GM21390 (cell line): Measurements from ENCODE around the gene RAD51C.
"Not testable (repeated sequence)": the region's sequence is repeated elsewhere in the genome, so short reads cannot be mapped to it uniquely, and the experiment has no call there.

Experiments
- ATAC-seq: cut with Tn5 transposase; IDR thresholded peaks from one replicate; pipeline ENCODE4 v1.9.1; 2021; ENCODE audit not compliant: unreplicated experiment

RAD51C gene

DNA sequence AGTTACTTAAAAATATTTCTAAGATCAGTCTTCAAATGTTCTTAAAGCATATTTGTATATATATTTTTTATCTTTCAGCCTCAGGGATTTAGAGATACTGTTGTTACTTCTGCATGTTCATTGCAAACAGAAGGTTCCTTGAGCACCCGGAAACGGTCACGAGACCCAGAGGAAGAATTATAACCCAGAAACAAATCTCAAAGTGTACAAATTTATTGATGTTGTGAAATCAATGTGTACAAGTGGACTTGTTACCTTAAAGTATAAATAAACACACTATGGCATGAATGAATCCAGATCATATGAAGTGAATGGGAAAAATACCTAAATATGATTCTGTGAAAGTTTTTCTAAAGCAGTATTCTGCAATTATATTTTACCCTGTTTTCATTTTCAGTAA is 41.6 kb downstream of the RAD51C start:
- ATAC-seq, result no peak

DNA sequence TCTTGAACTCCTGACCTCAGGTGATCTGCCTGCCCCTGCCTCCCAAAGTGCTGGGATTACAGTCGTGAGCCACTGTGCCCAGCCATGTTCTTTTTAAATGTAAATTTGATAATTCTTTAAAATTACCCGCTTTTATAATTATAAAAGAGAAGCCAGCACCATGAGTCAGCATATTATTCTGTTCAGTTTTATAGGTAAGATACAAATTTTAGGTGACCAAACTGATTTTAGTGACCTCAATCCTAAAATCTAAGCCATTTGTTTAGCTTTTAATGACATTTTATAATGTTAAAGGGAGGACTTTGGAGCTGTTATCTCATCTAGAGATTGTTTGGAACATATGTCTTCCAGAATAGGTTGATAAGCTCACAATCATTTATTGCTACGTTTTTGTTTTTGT is 42.4 kb downstream of the RAD51C start:
- no peak for ATAC-seq

GRCh38 chr17:58741121-58741625 is 48.8 kb downstream of the RAD51C start:
- ATAC-seq, result no peak

- ATAC-seq, result no peak
Measured at GRCh38 chr17:58747674-58748073, 55.3 kb downstream of the RAD51C start.

DNA sequence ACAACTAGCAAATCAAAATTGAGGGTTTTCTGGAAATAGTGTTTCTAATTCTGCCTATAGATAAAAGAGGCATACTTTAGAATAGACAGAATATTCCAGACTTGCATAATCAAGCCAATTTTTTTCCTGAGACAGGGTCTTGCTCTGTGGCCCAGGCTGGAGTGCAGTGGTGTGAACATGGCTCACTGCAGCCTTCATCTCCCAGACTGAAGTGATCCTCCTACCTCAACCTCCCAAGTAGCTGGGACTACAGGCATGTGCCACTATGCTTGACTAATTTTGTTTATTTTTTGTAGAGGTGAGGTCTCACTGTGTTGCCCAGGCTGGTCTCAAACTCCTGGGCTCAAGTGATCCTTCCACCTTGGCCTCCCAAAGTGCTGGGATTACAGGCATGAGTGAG is 57.2 kb downstream of the RAD51C start:
- ATAC-seq, result not testable (repeated sequence)

- ATAC-seq, result no peak
Measured at GRCh38 chr17:58753026-58753425, 60.6 kb downstream of the RAD51C start.

DNA sequence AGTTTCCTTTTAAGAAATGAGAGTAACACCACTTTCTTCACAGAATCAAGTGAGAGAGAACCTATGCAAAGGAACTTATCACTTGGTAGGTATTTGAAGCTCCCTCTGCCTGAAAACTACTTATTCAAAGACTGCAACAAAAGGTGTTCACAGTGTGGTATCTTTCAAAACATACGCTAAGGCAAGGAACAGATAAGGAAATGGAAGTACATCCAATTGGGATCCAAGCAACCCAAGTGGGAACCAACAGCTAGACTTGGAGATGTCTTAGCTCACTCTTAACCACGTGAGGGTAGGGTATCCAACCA is 62.8 kb downstream of the RAD51C start:
- no peak for ATAC-seq

DNA sequence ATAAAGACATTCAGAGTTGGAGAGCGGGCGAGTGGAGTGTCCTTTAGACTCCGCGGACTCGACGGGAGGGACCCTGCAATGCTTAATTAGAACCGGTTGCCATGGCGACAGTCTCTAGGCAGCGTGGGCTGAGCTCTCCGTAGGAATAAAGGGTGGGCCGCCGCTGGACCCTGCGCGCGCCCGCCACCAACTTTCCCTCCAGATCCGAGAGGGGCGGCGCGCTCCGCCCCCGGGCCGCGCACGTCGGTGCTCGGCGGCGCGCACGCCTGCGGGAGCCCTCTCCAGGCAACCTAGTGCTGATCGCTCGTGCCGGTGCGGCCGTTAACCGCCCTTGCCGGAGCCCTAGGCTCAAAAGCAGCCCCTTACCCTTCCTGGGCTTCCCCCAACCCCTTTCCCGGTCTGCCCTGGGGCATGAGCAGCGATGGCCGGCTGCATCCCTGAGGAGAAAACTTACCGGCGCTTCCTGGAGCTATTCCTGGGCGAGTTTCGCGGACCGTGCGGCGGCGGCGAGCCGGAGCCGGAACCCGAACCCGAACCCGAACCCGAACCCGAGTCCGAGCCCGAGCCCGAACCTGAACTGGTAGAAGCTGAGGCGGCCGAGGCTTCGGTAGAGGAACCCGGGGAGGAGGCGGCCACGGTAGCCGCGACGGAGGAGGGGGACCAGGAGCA is 63.3 kb downstream of the RAD51C start, which contains the start of gene PPM1E:
PPM1E (plus strand) TSS at position 278 of the 669 bp plus-strand sequence.
- ATAC-seq, result no peak

- no peak for ATAC-seq
Measured at GRCh38 chr17:58756246-58757161, 64.1 kb downstream of the RAD51C start.

GRCh38 chr17:58757162-58757613 is 64.8 kb downstream of the RAD51C start:
- ATAC-seq, result no peak

GRCh38 chr17:58758890-58759289 is 66.5 kb downstream of the RAD51C start:
- no peak for ATAC-seq

DNA sequence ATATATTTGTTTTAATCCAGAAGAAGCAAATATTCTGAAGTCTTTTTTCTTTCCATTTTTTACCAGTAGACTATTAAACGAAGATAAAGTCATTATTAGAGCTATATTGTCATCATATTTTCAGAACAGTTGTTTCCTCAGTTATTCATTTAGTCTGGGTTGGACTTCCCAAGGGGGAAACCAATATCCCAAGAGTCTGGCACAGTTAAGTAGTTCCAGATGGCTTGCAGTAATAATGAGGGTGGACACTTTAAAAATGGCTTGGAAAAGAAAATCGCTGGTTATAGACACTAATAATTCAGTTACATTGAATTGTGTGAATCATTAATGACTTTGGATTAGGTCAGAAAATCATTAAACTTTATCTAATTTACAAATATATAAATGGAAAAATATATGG is 67.1 kb downstream of the RAD51C start:
- ATAC-seq, result no peak

DNA sequence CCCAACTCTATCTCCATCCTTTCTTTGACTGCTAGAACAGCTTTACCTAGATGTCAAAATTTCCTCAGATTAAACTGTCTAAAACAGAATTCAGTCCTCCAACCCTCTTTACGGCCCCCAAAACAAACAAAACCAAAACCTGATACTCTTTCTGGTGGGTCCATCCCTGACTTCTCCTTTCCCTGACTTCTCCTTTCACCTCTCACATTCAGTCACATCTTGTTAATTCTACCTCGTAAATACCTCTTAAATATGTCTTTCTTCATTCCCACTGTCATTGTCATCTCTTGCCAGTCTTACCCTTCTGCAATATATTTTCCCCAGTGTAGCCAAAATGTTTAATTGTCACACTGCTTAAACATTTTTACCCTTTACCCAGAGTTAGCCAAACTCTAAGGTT is 67.8 kb downstream of the RAD51C start:
- no peak for ATAC-seq

- no peak for ATAC-seq
Measured at GRCh38 chr17:58763263-58763662, 70.9 kb downstream of the RAD51C start.

GRCh38 chr17:58764373-58764772 is 72.0 kb downstream of the RAD51C start:
- no peak for ATAC-seq

- not testable (repeated sequence) for ATAC-seq
Measured at GRCh38 chr17:58778482-58778881, 86.1 kb downstream of the RAD51C start.

DNA sequence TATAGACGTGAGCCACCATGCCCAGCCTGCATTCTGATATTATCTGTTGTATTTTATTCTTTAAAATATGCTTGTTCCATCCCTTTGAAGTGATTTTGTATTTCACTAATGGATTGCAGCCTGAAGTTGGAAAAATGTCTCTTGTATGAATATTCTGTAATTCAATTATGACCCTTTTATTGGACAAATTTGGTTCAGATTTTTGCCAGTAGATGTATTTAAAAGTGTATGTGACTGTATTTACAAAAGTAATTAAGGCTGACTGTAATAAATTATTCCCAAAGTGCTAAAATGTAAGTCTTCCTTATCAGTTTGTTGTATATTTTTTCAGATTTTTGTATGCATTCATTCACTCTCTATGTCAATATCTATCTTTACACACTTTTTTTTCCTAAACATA is 87.0 kb downstream of the RAD51C start:
- ATAC-seq, result no peak

- ATAC-seq, result no peak
Measured at GRCh38 chr17:58783380-58783779, 91.0 kb downstream of the RAD51C start.

DNA sequence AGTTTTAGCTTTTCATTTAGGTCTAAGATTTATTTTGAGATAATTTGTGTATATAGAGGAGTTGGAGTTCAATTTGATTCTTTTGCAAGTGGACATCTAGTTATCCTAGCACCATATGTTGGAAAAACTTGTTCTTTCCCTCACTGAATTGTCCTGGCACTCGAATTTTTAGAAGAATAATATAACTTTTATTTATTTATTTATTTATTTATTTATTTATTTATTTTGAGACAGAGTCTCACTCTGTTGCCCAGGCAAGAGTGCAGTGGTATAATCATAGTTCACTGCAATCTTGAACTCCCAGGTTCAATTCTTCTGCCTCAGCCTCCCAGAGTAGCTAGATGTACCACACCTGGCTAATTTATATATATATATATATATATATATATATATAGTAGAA is 92.7 kb downstream of the RAD51C start:
- no peak for ATAC-seq
